Measurements from ENCODE around the gene ADGRG1. TPM values are rescaled to one million over a fixed set of nuclear protein-coding genes. Genes with fewer than 3 reads are reported as not detected.
"Not testable (repeated sequence)": the region's sequence is repeated elsewhere in the genome, so short reads cannot be mapped to it uniquely, and the experiment has no call there.

ADGRG1 gene
- total RNA-seq, 1 experiment from 2014 or later, result 13.1 TPM

DNA sequence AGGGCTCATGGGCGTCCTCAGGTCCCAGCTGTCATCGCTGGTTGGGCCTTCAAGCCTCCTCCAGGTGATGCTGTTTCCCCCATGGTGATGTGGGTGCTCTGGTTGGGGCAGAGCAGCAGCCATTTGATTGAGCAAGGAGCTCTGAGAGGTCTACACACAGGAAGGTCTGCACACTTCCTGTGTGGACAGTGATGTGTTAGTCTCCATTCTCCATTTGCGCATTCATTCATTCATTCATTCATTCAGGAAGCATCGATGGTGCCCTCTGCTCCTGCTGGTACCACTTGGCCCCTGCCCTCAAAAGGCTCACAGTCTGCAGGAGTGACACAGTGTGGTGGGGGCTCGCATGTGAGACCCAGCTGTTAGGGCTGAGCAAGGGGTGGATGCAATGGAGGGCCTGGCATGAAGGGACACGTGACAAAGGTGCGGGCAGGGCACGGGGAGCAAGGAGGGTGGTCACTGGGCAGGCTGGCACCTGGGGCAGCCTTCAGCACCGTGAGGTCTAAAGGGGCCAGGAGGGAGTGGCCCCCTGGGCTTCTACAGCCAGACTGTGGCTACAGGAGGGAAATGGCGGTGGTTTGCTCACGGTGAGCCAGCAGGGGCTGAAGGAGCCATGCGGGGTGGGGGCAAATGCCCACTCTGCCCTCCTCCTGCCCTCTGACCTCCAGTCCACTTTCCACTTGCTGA is 41.2 kb downstream of the ADGRG1 start:
- no peak overlapping the region for H3K27ac ChIP-seq (ENCODE audit: low read length)
- H3K9me3 ChIP-seq (ENCODE audit: control insufficient read depth, insufficient read depth, low read depth, low read length), result no peaks in the 10 kb centered on the region
- TF ChIP-seq CTCF (IDR thresholded peaks at IDR 0.05) (no peak), TCF7L2 (IDR thresholded peaks at IDR 0.05; ENCODE audit: low read depth, low read length) (no peak), POLR2AphosphoS5 (IDR thresholded peaks at IDR 0.05; ENCODE audit: low read depth, low read length) (no peak), SIN3A (IDR thresholded peaks at IDR 0.05; ENCODE audit: borderline replicate concordance, insufficient read depth, low read depth, low read length) (no peak)
- TF ChIP-seq, protein P1, sequence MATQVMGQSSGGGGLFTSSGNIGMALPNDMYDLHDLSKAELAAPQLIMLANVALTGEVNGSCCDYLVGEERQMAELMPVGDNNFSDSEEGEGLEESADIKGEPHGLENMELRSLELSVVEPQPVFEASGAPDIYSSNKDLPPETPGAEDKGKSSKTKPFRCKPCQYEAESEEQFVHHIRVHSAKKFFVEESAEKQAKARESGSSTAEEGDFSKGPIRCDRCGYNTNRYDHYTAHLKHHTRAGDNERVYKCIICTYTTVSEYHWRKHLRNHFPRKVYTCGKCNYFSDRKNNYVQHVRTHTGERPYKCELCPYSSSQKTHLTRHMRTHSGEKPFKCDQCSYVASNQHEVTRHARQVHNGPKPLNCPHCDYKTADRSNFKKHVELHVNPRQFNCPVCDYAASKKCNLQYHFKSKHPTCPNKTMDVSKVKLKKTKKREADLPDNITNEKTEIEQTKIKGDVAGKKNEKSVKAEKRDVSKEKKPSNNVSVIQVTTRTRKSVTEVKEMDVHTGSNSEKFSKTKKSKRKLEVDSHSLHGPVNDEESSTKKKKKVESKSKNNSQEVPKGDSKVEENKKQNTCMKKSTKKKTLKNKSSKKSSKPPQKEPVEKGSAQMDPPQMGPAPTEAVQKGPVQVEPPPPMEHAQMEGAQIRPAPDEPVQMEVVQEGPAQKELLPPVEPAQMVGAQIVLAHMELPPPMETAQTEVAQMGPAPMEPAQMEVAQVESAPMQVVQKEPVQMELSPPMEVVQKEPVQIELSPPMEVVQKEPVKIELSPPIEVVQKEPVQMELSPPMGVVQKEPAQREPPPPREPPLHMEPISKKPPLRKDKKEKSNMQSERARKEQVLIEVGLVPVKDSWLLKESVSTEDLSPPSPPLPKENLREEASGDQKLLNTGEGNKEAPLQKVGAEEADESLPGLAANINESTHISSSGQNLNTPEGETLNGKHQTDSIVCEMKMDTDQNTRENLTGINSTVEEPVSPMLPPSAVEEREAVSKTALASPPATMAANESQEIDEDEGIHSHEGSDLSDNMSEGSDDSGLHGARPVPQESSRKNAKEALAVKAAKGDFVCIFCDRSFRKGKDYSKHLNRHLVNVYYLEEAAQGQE (IDR thresholded peaks at IDR 0.05; ENCODE audit: insufficient read depth in 1 of 2, low read depth in 2 of 2, low read length in 1 of 2), result no peak
- DNase-seq (ENCODE audit: low read depth, low spot score) (no peak), ATAC-seq (no peak)
- H3K4me1 ChIP-seq (ENCODE audit: control insufficient read depth, insufficient read depth, low read length), result no peaks in the 10 kb centered on the region
- intact Hi-C loops (cut with micrococcal nuclease; ENCODE audit: unreplicated experiment), result no loop called here
- H3K36me3 ChIP-seq (ENCODE audit: control insufficient read depth, insufficient read depth, low read length), result no peaks in the 10 kb centered on the region
- BruUV-seq (replicated peaks), result no TSS peak
- no peak overlapping the region for H3K4me3 ChIP-seq (ENCODE audit: low read depth in 2 of 2, low read length in 2 of 2)
- no peaks in the 10 kb centered on the region for H3K27me3 ChIP-seq (ENCODE audit: control insufficient read depth, insufficient read depth, low read length)
- POLR2A ChIA-PET, result no interaction called here
- CTCF ChIA-PET, result no interaction called here
- in situ Hi-C loops (cut with HindIII; ENCODE audit: low pct_unique_long_range_greater_than_20kb, low sequenced_read_pairs), result no loop called here

DNA sequence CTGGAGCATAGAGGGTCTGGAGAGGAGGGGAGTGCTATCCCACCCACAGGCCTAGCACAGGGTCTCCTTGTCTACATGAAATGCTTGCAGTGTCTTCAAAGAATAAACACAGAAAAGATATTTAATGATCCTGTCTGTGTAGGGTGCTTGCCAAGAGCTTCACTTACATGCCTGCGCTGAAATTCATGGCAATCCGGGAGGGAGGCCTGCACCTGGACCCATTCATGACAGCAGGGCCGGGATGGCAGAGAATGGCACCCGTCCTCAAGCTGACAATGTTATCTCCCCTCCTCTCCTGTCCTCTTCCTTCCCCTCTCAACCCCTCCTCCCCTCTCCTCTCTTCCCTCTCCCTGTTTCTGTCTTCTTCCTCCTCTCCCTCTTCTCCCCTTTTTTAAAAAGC is 41.8 kb downstream of the ADGRG1 start:
- Histone ChIP-seq H3K4me3 (ENCODE audit: low read depth in 2 of 2, low read length in 2 of 2) (no peak overlapping the region), H3K9me3 (ENCODE audit: control insufficient read depth, insufficient read depth, low read depth, low read length) (no peaks in the 10 kb centered on the region), H3K27ac (ENCODE audit: low read length) (no peak overlapping the region), H3K36me3 (ENCODE audit: control insufficient read depth, insufficient read depth, low read length) (no peaks in the 10 kb centered on the region), H3K4me1 (ENCODE audit: control insufficient read depth, insufficient read depth, low read length) (no peaks in the 10 kb centered on the region), H3K27me3 (ENCODE audit: control insufficient read depth, insufficient read depth, low read length) (no peaks in the 10 kb centered on the region)
- in situ Hi-C loops (cut with HindIII; ENCODE audit: low pct_unique_long_range_greater_than_20kb, low sequenced_read_pairs) (no loop called here), intact Hi-C loops (cut with micrococcal nuclease; ENCODE audit: unreplicated experiment) (no loop called here)
- BruUV-seq (replicated peaks), result no TSS peak
- ATAC-seq, result no peak
- DNase-seq (ENCODE audit: low read depth, low spot score), result no peak
- TF ChIP-seq, protein P1 (IDR thresholded peaks at IDR 0.05; ENCODE audit: insufficient read depth in 1 of 2, low read depth in 2 of 2, low read length in 1 of 2), result no peak
- no peak for TF ChIP-seq SIN3A (IDR thresholded peaks at IDR 0.05; ENCODE audit: borderline replicate concordance, insufficient read depth, low read depth, low read length)
- TF ChIP-seq TCF7L2 (IDR thresholded peaks at IDR 0.05; ENCODE audit: low read depth, low read length), result no peak
- TF ChIP-seq CTCF (IDR thresholded peaks at IDR 0.05), result no peak
- no peak for TF ChIP-seq POLR2AphosphoS5 (IDR thresholded peaks at IDR 0.05; ENCODE audit: low read depth, low read length)
- ChIA-PET POLR2A (no interaction called here), CTCF (no interaction called here)

DNA sequence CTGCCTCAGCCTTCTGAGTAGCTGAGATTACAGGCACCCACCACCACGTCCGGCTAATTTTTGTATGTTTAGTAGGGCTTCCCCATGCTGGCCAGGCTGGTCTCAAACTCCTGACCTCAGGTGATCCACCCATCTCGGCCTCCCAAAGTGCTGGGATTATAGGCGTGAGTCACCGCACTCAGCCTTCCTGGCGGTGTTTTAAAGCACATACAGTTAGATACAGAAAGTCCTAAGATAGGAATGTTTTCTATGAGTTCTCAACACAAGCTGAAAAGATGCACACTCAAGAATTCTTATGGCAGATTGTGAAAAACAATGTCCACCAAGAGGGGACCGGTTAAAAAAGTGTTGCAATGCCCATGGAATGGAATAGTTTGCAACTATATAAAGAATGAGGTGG is 43.0 kb downstream of the ADGRG1 start:
- H3K4me1 ChIP-seq (ENCODE audit: control insufficient read depth, insufficient read depth, low read length); H3K27me3 ChIP-seq (ENCODE audit: control insufficient read depth, insufficient read depth, low read length); in situ Hi-C loops (cut with HindIII; ENCODE audit: low pct_unique_long_range_greater_than_20kb, low sequenced_read_pairs); H3K27ac ChIP-seq (ENCODE audit: low read length); BruUV-seq (replicated peaks); intact Hi-C loops (cut with micrococcal nuclease; ENCODE audit: unreplicated experiment); CTCF ChIA-PET; ATAC-seq; DNase-seq (ENCODE audit: low read depth, low spot score); H3K9me3 ChIP-seq (ENCODE audit: control insufficient read depth, insufficient read depth, low read depth, low read length); H3K4me3 ChIP-seq (ENCODE audit: low read depth in 2 of 2, low read length in 2 of 2); H3K36me3 ChIP-seq (ENCODE audit: control insufficient read depth, insufficient read depth, low read length): not testable (repeated sequence)
- POLR2A ChIA-PET, result interaction anchor here (0.6 kb wide), 1 partner anchor 19 kb away, joined by 5 read pairs; no protein-coding TSS in a partner anchor
